HG03196 (cell line): ENCODE measurements around the gene FHL3.
"Not testable (repeated sequence)": the region's sequence is repeated elsewhere in the genome, so short reads cannot be mapped to it uniquely, and the experiment has no call there.

Experiments
- ATAC-seq: cut with Tn5 transposase; IDR thresholded peaks from one replicate; pipeline ENCODE4 v1.9.1; 2021; ENCODE audit not compliant: unreplicated experiment

FHL3 gene

DNA sequence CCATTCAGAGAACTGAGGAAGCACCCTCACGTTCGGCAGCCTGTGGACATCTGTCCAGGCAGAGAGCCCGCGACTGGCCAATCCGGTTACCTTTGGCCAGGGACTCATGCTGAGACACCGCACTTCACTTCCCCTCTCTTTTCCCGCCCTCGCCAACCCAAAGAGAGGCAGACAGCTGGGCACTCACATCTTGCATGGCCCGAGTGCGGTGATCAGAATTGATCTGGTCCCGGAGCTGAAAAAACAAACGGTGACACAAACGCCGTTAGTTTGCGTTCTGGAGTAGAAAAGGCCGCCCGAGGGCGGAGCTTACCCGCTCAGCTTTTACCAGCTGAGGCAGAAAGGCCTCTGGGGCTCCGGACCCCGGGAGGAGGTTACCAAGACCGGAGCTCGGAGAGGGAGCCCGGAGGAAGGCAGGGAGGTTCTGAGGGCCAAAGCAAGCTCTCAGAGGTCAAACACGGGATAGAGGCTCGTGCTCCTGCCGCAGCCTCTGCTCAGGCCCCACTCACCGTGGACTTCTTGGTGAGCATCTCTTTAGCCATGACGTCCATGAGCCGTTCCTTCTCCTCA lies 15.9 kb downstream of the FHL3 start:
- no peak for ATAC-seq

DNA sequence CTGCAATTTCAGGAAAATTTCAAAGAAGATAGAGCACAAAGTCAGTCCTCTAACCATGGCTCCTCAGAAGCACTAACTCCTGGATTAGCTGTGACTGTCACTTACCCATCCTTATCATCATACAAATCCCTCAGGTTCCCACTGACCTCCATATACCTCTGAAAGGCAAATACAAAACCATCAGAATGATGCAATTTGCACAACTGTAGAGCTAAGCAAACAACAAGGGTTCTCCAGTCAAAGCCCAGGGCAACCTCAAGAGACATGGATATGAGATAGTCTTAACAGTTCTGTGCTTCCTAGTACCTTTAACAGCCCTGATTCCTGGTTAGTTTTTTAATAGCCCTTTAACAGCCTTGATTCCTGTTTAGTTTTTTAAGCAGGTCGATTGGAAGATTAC lies 17.6 kb downstream of the FHL3 start:
- ATAC-seq: no peak

DNA sequence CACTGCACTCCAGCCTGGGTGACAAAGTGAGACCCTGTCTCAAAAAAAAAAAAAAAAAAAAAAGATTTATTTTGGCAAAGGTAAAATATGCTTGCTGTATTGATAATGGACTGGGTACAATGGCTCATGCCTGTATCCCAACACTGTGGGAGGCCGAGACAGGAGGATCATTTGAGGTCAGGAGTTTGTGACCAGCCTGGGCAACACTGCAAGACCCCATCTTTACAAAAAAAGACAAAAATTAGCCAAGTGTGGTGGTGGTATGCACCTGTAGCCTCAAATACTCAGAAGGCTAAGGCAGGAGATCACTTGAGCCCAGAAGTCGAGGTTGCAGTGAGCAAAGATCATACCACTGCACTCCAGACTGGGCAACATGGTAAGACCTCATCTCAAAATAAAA lies 21.8 kb downstream of the FHL3 start:
- no peak for ATAC-seq

DNA sequence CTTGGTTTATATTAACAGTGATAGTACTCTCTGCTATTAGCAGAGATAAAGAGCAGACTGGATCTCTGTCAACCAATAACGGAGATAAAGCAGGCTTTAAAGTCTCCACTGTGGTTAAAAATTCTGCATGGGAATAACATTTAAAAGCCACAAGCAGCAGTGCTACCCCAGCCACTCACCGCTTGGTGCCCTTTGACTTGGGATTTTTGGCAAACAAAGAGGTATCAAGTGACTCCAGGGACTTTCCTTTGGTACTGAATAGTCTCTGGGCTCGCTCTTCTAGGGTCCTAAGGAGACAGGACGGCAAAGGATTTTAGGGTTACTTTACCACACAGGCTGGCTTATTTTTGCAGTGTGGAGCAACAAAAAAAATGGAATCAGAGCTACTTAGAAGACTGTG lies 26.8 kb downstream of the FHL3 start:
- ATAC-seq: no peak

DNA sequence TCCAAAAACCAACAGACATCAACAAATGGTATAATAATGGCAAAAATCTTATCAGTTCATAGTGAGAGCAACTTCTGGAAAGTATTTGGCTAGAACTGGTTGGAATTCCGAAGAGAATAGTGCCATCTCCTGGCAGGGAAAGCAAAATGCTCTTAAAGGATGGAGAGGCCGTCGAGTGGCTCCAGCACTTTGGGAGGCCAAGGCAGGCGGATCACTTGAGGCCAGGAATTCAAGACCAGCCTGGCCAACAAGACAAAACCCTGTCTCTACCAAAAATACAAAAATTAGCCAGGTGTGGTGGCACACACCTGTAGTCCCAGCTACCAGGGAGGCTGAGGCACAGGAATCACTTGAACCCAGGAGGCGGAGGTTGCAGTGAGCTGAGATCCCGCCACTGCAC lies 30.2 kb downstream of the FHL3 start:
- not testable (repeated sequence) for ATAC-seq

DNA sequence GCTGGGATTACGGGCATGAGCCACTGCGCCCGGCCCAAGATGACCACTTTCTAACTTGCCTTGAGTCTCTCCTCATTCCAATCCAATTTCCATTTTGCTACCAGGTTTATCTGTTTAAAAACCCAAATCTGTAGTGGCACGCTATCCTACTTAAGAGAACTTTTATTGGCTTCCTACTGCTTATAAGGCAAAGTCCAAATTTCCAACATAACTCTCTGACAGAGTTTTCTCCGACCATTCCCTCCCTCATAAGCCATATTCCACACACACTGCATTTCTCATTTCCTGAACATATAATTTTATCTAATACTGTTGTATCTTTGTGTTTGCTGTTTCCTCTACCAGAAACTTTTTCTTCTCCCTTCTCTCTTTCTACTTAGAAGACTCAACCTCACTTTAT lies 30.7 kb downstream of the FHL3 start:
- no peak for ATAC-seq

DNA sequence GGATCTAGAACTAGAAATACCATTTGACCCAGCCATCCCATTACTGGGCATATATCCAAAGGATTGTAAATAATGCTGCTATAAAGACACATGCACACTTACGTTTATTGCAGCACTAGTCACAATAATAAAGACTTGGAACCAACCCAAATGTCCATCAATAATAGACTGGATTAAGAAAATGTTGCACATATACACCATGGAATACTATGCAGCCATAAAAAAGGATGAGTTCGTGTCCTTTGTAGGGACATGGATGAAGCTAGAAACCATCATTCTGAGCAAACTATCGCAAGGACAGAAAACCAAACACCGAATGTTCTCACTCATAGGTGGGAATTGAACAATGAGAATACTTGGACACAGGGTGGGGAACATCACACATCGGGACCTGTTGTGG lies 31.6 kb downstream of the FHL3 start:
- not testable (repeated sequence) for ATAC-seq

DNA sequence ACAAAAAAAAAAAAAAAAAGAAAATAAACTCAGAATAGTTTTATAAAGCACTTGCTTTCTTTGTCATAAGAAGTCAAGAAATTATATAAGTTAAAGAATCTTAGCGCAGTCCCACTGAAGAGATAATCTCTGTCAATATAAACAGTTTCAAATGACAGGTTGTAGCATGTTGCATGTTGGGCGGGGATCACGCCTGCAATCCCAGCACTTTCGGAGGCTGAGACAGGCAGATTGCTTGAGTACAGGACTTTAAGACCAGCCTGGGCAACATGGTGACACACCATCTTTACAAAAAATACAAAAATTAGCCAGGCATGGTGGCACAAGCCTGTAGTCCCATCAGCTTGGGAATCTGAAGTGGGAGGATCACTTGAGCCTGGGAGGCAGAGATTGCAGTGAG lies 40.0 kb downstream of the FHL3 start:
- ATAC-seq: no peak

DNA sequence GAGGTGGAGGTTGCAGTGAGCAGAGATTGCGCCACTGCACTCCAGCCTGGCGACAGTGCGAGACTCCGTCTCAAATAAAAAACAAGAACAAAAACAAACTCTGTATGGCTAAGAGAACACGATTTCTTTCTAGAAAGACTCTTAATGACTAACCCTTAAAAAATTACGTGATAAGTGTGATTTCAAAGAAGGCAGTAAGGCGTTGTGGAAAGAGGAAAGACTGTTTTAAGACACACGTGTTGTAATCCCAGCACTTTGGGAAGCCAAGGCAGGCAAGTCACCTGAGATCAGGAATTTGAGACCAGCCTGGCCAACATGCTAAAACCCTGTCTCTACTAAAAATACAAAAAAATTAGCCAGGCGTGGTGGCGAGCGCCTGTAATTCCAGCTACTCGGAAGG lies 41.2 kb downstream of the FHL3 start:
- not testable (repeated sequence) for ATAC-seq

DNA sequence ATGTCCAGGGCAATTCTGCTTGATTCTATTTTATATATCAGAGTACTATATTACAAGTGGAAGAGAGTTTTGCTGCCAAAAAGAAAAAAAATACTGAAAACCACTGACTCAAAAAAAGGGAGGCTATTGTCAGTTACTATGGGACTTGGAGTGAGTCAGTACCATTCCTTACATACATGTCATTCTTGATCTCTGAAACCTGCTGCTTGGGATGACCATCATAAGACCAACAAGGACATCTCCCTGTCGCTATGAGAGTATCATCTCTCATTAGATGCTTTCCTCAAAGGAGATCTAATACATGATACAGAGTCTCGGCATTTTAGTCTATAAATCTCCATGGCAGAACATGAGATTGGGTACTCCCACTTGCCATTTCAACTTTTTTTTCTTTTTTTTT lies 46.6 kb downstream of the FHL3 start:
- no peak for ATAC-seq

DNA sequence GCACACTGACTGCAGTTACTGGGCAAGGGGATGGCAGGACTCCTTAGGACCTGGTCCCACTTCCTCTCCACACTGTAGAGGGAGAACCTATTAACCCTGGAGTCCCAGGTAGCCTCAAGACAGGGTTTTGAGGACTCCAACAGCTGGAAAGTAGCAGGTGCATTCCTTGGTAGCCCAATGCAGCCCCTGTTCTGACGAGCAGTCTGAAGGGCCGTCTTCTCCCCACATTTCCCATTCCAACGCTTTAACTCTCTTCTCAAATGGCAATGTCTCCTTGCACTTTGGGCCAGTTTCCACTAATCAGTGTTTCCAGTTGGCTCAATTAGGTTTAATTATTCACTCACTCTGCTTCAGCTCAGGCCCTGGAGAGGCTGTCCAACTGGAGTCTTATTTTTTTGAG lies 49.6 kb downstream of the FHL3 start:
- no peak for ATAC-seq

DNA sequence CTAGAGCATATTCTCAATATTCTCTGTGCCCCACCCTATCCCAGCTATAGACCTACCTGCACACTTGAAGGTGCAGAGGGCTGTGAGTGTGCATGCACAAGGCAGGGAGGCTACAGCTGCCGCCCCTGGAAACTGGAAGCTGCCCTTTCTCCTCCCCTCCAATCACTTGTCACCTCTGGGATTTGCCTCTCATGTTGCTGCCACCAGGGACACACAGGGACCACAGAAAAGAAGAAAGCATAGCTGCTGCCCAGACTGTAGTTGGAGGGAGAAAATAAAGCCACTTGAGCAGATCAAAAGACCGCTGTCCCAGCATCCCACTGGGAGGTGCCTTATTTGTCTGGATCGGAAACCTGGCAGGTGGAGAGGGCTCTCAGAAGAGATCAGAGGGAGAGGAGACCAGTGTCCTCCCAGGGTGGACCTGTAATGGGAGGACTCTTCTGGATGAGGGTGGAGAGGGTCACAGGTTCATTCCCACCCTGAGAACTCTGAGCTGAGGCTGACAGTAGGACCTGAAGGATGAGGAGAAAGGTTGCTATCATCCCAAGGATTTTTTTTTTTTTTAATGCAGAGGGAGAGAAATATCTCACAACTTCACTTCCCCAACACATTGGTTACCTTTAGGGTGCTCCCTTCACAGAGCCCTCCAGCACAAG lies 50.9 kb downstream of the FHL3 start:
- ATAC-seq: no peak

DNA sequence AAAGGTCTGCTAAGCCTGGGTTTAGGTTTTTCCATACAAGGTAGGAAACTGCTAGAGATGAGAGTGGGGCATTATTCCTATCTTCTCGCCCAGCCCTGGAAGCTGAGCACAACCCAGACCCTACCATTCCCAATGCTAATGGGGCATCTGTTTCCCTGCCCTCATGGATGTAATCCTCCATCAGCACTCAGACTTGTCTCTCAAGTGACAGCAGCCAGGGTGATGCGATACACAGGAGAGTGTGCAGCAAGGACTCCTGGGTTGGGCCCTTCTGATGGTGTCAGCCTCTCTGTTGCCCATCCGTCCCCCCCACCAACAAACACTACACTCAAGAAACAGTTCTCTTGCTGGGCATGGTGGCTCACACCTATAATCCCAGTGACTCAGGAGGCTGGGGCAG lies 52.6 kb downstream of the FHL3 start:
- no peak for ATAC-seq

DNA sequence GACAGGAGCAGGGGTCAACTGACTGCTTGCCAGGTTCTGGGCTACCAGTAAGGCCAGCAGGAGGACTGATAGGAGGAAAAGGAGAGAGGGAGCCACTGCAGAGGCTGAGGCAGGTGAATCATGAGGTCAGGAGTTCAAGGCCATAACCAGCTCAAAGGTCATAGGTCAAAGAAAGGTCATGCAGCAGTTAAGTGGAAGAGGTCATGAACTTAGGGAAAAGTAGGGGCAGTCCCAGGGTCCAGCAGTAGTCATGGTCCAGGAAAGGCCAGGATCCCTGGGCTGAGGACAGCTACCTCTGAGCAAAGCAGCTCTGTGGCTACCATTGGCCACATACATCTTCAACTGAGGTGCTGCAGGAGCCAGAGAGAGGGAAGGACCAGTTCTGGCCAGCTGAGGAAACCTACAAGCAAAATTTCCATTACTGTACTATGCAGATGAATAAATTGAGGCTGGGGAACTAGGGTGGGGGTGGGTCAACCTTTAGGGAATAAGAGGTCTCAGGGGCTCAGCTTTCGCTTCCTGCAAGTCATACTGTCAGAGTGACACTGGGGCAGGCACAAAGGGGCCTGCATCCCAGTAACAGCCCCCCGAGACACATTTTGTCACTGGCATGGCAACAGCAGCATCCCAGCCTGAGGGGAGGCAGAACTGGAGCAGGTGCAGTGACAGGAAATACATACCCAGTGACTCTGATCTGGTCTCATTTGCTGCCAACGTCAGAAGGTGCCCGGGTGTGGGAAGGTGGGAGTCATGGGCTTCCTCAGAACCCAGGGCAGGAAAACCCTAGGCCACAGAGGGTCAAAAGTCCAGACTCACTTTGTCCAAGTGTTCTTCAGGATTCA lies 53.3 kb downstream of the FHL3 start:
- no peak for ATAC-seq

DNA sequence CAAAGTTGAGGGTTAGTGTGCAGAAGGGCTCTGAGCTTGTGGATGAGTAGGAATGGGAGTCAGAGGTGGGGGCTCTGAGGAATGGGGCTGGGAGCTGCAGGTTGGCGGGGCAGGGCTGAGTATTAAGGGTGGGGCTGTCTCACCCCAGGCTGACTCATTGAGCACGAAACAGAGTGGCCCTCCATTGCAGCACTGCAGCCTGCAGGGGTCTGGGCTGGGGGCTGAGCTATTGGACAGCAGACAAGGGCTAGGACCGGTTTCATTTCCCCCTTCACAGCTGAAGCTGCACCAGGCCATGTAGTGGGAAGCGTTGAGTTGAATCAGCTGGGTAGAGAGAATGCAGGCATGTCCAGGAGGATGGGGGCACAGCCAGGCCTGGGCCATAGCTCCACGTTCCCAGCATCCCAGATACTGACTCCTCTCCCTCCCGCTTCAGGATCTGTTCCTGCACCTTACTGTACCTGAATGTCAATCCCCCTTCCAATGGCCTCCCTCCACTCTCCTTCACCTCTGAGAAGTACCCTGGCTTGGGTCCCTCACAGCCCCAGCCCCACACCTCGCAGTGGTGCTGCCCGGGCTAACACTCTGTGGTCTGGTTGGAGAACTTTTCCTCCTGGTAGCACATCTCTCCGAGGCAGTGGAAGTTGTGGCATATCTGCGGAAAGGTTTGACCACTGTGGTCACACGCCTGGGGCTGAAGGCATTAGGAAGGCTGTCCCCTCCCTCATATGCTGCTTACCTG lies 54.1 kb downstream of the FHL3 start:
- ATAC-seq: no peak

DNA sequence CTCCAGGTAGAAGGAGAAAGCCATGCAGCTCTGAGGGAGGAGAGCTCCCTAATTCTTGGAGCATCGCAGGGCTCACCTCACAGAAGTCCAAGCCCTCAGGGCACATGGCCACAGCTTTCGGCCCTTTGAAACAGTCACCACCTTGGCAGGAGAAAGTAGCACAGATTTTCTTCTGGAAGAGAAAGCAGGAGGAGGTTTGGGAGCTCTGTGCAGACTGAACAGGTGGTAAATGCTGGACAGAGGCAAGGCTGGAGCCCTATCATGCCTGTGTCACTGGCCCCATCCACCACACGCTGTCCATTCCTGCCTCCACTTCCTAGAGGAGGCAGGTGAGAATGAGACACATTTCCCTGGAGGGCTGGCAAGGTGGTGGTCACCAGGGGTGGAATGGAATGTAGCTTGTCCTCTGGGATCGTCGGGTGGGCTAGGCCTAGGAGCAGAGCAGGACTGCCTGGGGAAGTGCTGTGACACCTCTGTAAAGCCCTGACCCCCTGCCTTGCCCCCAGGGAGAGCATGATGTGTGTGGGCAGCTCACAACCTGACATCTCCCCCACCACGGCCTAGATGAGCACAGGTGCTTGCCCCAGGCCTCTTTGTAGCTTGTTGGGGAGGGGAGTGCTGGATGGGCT lies 55.7 kb downstream of the FHL3 start:
- ATAC-seq: no peak

DNA sequence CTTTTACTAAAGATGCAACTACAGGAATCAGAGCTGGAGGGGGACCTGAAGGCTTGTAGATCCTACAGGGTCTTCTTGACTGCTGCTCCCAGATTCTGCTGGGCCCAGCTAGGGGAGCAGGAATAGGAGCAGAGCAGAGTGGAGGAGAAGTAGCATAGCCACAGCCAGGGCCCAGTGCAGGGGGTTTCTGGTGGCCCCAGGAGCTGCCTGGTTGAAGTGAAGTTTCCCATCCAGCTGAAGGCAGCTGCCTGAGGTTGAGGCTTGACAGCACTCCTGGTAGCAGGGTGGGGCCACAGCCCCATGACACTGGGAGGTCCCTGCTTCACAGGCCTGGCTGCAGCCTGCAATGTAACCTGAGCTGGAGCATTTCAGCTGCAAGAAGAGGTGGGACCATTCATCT lies 56.5 kb downstream of the FHL3 start:
- ATAC-seq: no peak

DNA sequence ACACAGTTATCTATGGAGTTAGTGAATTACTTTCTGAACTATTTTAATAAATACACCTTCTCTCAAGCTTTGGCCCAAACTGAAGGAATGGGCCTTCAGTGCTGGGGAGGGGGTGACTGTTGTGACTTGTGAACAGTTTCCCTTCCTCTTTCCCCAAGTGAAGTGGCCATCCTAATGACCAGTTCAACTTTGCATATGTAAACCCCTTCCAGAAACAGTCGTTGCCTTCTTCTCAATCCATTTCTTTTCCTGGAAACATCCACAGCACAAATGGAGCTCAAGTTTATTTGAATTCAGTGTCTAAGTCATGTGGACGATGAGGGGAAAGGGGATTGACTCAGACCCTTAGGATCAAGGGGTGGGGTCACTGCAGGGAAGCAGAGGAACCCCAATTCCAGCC lies 57.1 kb downstream of the FHL3 start:
- no peak for ATAC-seq

DNA sequence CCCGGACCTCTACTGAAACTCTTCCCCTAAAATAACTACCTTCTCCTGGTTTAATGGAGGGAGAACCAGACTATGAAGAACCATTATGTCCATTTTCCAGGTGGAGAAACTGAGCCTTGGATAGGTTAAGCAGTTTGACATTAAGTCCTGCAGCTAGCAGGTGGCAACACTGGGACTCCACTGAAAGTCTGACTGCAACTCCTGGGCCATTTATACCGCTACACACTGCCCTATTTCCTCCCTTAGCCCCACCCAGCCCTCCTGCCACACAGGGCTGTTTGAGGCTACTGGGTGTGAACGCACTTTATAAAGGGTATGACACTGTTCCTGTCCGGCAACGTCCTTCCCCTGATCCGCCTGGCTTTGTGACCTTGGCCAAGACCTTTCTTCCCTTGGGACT lies 58.0 kb downstream of the FHL3 start:
- no peak for ATAC-seq
